Psoas muscle (tissue), 8 donors: Measurements from ENCODE around the gene CD59. TPM values are rescaled to one million over a fixed set of nuclear protein-coding genes. Genes with fewer than 3 reads are reported as not detected.

Source experiments
- ATAC-seq, 4 donors: fragments of 200-7000 bp; cut with Tn5 transposase; one replicate each; pipeline ENCODE4 v1.9.1; 2020; ENCODE audit warnings: moderate library complexity in 3 of 4, mild to moderate bottlenecking in 2 of 4
- DNase-seq, 2 donors: peaks; one replicate each; pipeline ENCODE4 v3.0.0-alpha.2; 2020
- H3K27ac ChIP-seq: fragments of 200-600 bp; one replicate; pipeline ENCODE4 v1.8.0; 2022
- H3K27me3 ChIP-seq, 3 donors: fragments of 200-600 bp in 1 of 3; one replicate each; pipeline versions ENCODE4 v1.6.1 to v1.8.0; 2013 to 2022; ENCODE audit warnings: low read length in 2 of 3, mild to moderate bottlenecking in 2 of 3, moderate library complexity in 1 of 3; ENCODE audit not compliant: insufficient read depth in 3 of 3
- H3K36me3 ChIP-seq, 2 donors: fragments of 200-600 bp in 1 of 2; one replicate each; pipeline versions ENCODE4 v1.6.1 to v1.8.0; 2013 to 2022; ENCODE audit warnings: low read depth in 1 of 2, mild to moderate bottlenecking in 1 of 2, moderate library complexity in 1 of 2; ENCODE audit not compliant: insufficient read depth in 1 of 2
- H3K4me1 ChIP-seq: fragments of 200-600 bp; one replicate; pipeline ENCODE4 v1.8.0; 2022
- H3K4me3 ChIP-seq: fragments of 200-600 bp; one replicate; pipeline ENCODE4 v1.8.0; 2022; ENCODE audit warnings: mild to moderate bottlenecking
- H3K9me3 ChIP-seq: fragments of 200-600 bp; one replicate; pipeline ENCODE4 v1.8.0; 2022
- CTCF ChIP-seq: fragments of 200-600 bp; IDR thresholded peaks from one replicate; pipeline ENCODE4 v1.8.0; 2022; ENCODE audit warnings: antibody characterized with exemption
- WGBS, 3 donors: extraction: QIAGEN DNeasy Blood & Tissue Kit; methylation state at CpG; one replicate each; pipeline versions ENCODE4 v1.1.6 to v1.1.7; 2013; 5-methylcytosine and 5-hydroxymethylcytosine counted together
- intact Hi-C, 2 donors: fragments of 100-400 bp; cut with DNase I; formaldehyde crosslinking; loops; one replicate each; pipeline versions ENCODE4 v1.11.0 to v1.14.2; 2022
- polyA plus RNA-seq, 3 donors: library from polyadenylated mRNA; stranded (reverse); fragments of 200-250 nt; gene quantifications; one replicate each; pipeline ENCODE4 v1.2.3, GENCODE V29; 2013
- total RNA-seq, 4 donors: library from RNA; stranded (reverse); fragmentation: NEBNext Ultra II Directional in 2 of 4; extraction: Animal tissue kit (Norgen Biotek cat#: 25700) in 2 of 4; gene quantifications; one replicate each; pipeline versions ENCODE4 v1.2.1 to v1.2.4, GENCODE V29; 2021 to 2023
- donor health status: healthy with polysubstance abuse.
- donor health status: DM: no; HTN: no; CAD: no; lungs with moderate emphysema.
- donor health status: Bipolar disorder and iron deficiency.
- donor health status: healthy.
- donor health status: DM: yes; HTN: yes; CAD: no.
- donor health status: DM: no; HTN: no; CAD: no.
- donor health status: DM: no; HTN: no; CAD: no.
- donor health status: DM: yes; HTN: yes; CAD: no.

The CD59 gene
- total and polyA plus RNA-seq, 7 donors = 423 to 930 (median 574) TPM

- WGBS, 3 donors = 70 to 83% (median 76%) methylated on average over 4 of the region's 4 CpGs
- intact Hi-C loops = loop anchor here in 1 of 2 donors (5.0 kb wide), 1 partner anchor 33 kb away; no protein-coding TSS in a partner anchor
- TF ChIP-seq CTCF = no peak
- Histone ChIP-seq H3K27ac (no peak overlapping the region), H3K4me3 (no peak overlapping the region), H3K4me1 (peaks cover 37% of the 10 kb centered on the region), H3K36me3 (peaks cover 43 to 98% of the 10 kb centered on the region in 2 donors), H3K9me3 (no peaks in the 10 kb centered on the region), H3K27me3 (no peaks in the 10 kb centered on the region)
- no peak for ATAC-seq
- DNase-seq = no peak
Measured at GRCh38 chr11:33713856-33714398, 22.3 kb downstream of the CD59 start.

- intact Hi-C loops = loop anchor here in 1 of 2 donors (5.0 kb wide), 1 partner anchor 34 kb away; no protein-coding TSS in a partner anchor
- Histone ChIP-seq H3K36me3 (peaks cover 43 to 98% of the 10 kb centered on the region in 2 donors), H3K27me3 (no peaks in the 10 kb centered on the region), H3K4me1 (peaks cover 37% of the 10 kb centered on the region), H3K27ac (peak overlapping the region; percentile 39), H3K9me3 (no peaks in the 10 kb centered on the region), H3K4me3 (no peak overlapping the region)
- TF ChIP-seq CTCF = no peak
- DNase-seq (no peak), ATAC-seq (no peak)
- 85 to 94% (median 90%) methylated on average over 5 of the region's 5 CpGs for WGBS, 3 donors
Measured at GRCh38 chr11:33713151-33713855, 22.9 kb downstream of the CD59 start.

GRCh38 chr11:33712436-33712835 is 23.8 kb downstream of the CD59 start:
- Histone ChIP-seq H3K36me3 (peaks cover 41 to 95% of the 10 kb centered on the region in 2 donors), H3K27ac (no peak overlapping the region), H3K4me1 (peaks cover 37% of the 10 kb centered on the region), H3K9me3 (no peaks in the 10 kb centered on the region), H3K27me3 (no peaks in the 10 kb centered on the region), H3K4me3 (no peak overlapping the region)
- TF ChIP-seq CTCF = no peak
- ATAC-seq (no peak), DNase-seq (no peak)
- intact Hi-C loops = loop anchor here in 1 of 2 donors (5.0 kb wide), 1 partner anchor 35 kb away; no protein-coding TSS in a partner anchor
- 80 to 83% (median 81%) methylated on average over 3 of the region's 3 CpGs for WGBS, 3 donors

DNA sequence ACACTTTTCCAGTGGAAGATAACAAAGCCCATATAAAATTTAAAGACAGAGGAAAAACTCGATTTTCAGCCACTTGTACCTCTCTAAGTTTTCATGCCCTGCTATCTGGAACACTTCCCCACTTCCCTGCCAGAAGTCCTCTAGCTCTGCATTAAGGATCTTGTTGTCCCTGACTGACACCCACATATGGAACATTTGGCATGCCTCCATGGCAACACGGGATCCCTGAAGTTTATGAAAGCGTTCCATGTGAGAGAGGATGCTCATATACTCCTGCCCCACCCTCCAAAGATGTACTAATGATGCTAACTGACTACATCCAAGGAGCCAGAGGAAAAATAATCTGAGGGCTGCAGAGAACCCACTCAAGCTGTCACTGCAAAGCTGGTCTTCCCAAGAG is 26.8 kb downstream of the CD59 start:
- Histone ChIP-seq H3K36me3 (peaks cover 33 to 84% of the 10 kb centered on the region in 2 donors), H3K27ac (peak overlapping the region; percentile 68), H3K9me3 (no peaks in the 10 kb centered on the region), H3K4me3 (no peak overlapping the region), H3K4me1 (peaks cover 52% of the 10 kb centered on the region), H3K27me3 (no peaks in the 10 kb centered on the region)
- TF ChIP-seq CTCF = no peak
- ATAC-seq (peak in 1 of 4 donors; percentile 27), DNase-seq (no peak)
- intact Hi-C loops = no loop called here
- WGBS, 3 donors = 9 to 20% (median 15%) methylated on average over 3 of the region's 3 CpGs
